ENCODE data around the gene FOLR2. TPM values are rescaled to one million over a fixed set of nuclear protein-coding genes. Genes with fewer than 3 reads are reported as not detected.

Gene FOLR2
- total RNA-seq, 2 donors from 2014 or later: not detected

- peaks cover 4 to 7% of the 10 kb centered on the region in 2 donors for H3K36me3 Mint-ChIP-seq (ENCODE audit: insufficient read depth in 2 of 2)
- H3K27ac Mint-ChIP-seq: no peak overlapping the region
- H3K4me1 Mint-ChIP-seq (ENCODE audit: low read depth): peaks cover 23% of the 10 kb centered on the region
- H3K9me3 Mint-ChIP-seq: no peaks in the 10 kb centered on the region
- ATAC-seq (replicated peaks in 1 of 2) (no peak), DNase-seq (no peak)
- H3K27me3 Mint-ChIP-seq (ENCODE audit: low read depth): peaks cover 23% of the 10 kb centered on the region
- no peak overlapping the region for H3K4me3 Mint-ChIP-seq
Measured at GRCh38 chr11:72220696-72221363, 4.2 kb downstream of the FOLR2 start.

DNA sequence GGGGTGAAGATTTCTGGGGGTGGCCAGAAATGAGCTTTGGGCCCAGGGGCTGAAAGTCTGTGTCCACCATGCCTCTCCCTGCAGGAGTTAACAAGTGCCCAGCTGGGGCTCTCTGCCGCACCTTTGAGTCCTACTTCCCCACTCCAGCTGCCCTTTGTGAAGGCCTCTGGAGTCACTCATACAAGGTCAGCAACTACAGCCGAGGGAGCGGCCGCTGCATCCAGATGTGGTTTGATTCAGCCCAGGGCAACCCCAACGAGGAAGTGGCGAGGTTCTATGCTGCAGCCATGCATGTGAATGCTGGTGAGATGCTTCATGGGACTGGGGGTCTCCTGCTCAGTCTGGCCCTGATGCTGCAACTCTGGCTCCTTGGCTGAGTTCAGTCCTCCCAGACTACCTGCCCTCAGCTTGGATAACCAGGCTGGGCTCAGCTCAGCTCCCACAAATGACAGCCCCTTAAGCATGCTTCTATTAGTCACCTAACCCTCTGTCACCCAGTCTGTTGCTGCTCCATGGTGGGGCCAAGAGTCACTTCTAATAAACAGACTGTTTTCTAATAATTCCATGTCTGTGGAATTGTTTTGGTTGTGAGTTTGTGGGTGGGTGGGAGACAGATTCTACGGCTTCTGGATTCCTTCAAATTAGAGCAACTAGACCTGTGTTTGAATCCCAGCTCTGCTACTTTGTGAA, 4.9 kb downstream of the FOLR2 start:
- H3K9me3 Mint-ChIP-seq: no peaks in the 10 kb centered on the region
- DNase-seq (no peak), ATAC-seq (replicated peaks in 1 of 2) (no peak)
- peaks cover 4 to 7% of the 10 kb centered on the region in 2 donors for H3K36me3 Mint-ChIP-seq (ENCODE audit: insufficient read depth in 2 of 2)
- H3K27ac Mint-ChIP-seq: no peak overlapping the region
- peaks cover 29% of the 10 kb centered on the region for H3K4me1 Mint-ChIP-seq (ENCODE audit: low read depth)
- no peak overlapping the region for H3K4me3 Mint-ChIP-seq
- peaks cover 19% of the 10 kb centered on the region for H3K27me3 Mint-ChIP-seq (ENCODE audit: low read depth)

DNA sequence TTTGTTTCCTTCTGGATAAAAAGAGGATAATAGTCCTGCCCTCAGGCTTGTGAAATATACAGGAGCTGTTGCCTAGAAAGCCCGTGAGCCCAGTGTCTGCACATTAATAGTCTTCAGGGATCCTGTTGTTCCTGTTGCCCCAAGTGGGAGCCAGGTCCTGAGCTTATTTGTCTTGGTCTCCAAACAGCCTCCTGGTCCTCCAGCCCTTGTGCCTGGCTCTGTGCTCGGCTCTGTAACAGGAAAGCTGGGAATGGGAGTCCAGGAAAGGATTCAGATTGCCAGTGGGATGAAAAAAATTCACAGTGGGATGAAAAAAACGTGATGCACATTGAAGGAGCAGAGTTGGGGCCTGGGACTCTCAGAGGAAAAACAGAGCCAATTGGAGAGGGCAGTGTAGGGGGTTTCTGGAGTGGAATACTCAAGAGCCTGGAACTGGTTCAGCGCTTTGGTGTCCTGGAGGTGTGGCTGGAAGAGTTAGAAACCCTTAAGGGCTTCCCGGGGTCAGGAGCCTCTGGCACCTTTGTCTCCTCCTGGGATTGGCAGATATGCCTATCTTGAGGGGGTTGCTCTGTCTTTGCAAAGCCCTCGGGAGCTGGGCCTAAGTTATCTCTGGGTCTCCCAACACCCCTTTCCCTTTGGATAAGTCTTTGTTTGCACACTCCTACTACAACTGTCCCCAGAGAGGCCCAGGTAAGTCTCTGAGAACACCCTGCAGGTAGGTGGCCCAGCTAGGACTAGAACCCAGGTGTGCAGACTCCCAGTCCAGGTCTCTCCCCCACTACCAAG, 5.7 kb downstream of the FOLR2 start:
- H3K9me3 Mint-ChIP-seq: no peaks in the 10 kb centered on the region
- no peak for ATAC-seq (replicated peaks in 1 of 2)
- peaks cover 4 to 7% of the 10 kb centered on the region in 2 donors for H3K36me3 Mint-ChIP-seq (ENCODE audit: insufficient read depth in 2 of 2)

DNA sequence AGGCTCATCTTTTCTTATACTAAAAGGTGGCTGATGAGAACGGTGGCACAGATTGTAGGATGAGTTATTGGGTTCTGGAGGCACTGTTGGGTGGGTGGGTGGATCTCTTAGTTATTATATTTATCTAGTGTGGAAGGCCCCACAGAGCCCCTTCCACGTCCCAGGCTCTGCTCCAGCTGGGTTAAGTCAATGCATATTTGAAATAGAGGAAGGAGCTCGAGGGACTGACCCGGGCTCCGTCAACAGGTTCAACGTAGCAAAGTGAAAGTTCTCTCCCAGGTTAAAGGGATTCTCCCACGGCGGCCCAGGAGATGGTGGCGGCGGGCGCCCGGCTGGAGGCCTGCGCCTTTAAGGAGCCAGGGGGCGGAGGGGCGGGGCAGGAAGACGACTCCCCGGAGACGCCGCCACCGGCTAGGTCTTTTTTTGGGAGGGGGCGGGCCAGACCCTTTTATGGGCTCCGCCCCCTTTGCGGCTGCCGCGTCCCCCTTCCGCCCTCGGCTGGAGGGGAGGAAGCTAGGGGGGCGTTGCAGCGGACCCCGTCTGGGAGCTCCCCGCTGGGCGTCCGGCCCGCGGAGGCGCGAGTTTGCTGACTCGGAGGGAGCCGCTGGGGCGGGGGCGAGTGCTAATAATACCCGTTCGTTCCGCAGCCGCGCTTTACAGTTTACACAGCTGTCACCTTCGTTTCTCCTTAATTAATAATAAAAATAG, 6.5 kb downstream of the FOLR2 start:
- H3K9me3 Mint-ChIP-seq: no peaks in the 10 kb centered on the region
- peak overlapping the region; percentile 93 to 98 for H3K4me3 Mint-ChIP-seq
- H3K36me3 Mint-ChIP-seq (ENCODE audit: insufficient read depth in 2 of 2): peaks cover 4 to 7% of the 10 kb centered on the region in 2 donors
- H3K4me1 Mint-ChIP-seq (ENCODE audit: low read depth): peaks cover 24% of the 10 kb centered on the region
- DNase-seq: peak; percentile 96 to 97
- H3K27me3 Mint-ChIP-seq (ENCODE audit: low read depth): peaks cover 8% of the 10 kb centered on the region
- peak overlapping the region; percentile 85 for H3K27ac Mint-ChIP-seq
- peak; percentile 78 to 84 for ATAC-seq (replicated peaks in 1 of 2)

More for the DNA sequence above, 5.7 kb downstream of the FOLR2 start:
- Mint-ChIP-seq H3K4me3 (peak overlapping the region; percentile 93 to 98), H3K27me3 (ENCODE audit: low read depth) (peaks cover 12% of the 10 kb centered on the region), H3K4me1 (ENCODE audit: low read depth) (peaks cover 29% of the 10 kb centered on the region), H3K27ac (peak overlapping the region; percentile 82)
- no peak for DNase-seq

DNA sequence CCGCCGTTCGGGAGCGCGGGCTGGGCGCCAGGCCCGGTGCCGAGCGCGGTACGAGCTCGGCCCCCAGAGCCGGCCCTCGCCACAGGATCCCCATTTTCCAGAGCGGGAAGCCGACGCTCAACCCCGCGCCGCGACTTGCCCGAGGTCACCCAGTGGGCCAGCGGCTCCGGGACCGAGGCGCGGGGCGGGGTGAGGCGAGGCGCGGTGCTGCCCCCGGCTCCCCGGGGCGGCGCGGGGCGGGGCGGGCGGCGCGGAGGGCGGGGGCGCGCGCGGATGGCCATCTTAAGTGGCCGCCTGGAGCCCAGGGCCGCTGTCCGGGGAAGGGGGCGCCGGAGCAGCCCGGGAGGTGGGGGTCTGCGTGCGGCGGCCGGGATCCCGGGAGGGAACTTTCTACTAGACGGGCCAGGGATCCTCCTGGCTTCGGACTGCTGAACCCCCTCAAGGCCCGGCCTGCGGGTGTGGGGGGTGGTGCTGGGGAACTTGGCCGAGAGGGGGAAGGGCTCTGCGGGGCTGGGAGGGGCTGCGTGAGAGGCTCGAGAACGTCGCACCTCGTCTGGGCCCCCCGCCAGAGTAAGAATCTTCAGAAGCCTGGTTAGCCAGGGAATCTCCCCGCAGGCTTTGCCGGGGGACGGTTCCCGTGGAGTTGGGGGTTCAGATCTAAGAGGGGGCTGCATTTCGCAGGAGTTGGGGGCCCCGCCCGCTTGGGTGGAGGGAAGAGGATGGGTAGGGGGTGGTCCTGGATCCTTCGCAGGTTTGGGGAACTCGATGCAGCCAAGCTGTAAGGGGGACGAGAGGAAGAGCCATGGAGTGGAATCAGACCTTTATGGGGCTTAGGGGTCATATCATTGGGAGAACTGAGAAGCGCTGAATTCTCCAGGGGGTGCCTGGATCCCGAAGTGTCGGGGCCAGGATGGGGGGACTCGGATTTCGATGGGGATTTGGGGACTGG, 7.3 kb downstream of the FOLR2 start:
- no peaks in the 10 kb centered on the region for H3K9me3 Mint-ChIP-seq
- no peaks in the 10 kb centered on the region for H3K27me3 Mint-ChIP-seq (ENCODE audit: low read depth)
- ATAC-seq (replicated peaks in 1 of 2): peak; percentile 75 to 76
- peak overlapping the region; percentile 93 to 98 for H3K4me3 Mint-ChIP-seq
- peak overlapping the region; percentile 92 for H3K27ac Mint-ChIP-seq
- peaks cover 24% of the 10 kb centered on the region for H3K4me1 Mint-ChIP-seq (ENCODE audit: low read depth)
- H3K36me3 Mint-ChIP-seq (ENCODE audit: insufficient read depth in 2 of 2): peaks cover 4 to 7% of the 10 kb centered on the region in 2 donors
- DNase-seq: peak; percentile 79 to 85

DNA sequence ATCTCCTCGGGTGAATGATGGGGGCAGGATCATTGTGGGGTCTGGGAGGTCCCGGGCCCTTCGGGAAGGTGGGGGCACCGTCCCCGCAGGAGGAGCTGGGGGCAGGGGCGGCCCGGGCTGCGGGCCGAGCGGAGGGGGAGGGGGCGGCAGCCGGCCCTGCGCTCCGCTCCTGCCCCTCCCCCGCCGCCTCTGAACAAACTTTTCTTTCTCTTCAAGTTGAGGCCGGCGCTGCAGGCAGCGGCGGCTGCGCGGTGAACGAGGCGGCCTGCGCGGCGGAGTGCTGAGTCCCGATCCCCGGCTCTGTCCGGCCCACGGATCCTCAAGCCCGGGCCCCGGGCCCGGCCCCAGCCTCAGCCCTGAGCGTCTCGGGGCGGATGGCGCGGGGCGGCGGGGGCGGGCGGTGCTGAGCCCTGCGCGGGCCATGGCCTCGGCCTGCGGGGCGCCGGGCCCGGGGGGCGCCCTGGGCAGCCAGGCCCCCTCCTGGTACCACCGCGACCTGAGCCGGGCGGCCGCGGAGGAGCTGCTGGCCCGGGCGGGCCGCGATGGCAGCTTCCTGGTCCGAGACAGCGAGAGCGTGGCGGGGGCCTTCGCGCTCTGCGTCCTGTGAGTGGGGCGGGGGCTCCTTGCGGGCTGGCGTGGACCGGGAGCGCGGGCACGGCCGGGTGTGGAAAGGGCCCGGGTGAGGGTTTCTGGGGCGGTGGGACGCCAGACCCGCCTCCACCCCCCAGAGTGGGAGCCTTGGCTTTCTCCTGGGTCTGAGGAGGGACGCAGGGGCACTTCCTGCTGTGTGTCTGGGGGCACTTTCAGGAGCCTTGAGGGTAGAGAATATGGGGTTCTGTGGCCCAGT, 8.2 kb downstream of the FOLR2 start, which contains the start of gene INPPL1:
INPPL1 (plus strand) TSS at position 204 of the 847 bp plus-strand sequence; CDS start at position 422, 218 bp downstream.
- Mint-ChIP-seq H3K4me3 (peak within 1 kb of the TSS; percentile 93 to 98), H3K36me3 (ENCODE audit: insufficient read depth in 2 of 2) (peaks cover 6 to 9% of the 10 kb centered on the region in 2 donors)
- peak; percentile 54 to 56 for DNase-seq

GRCh38 chr11:72225411-72225951, 8.9 kb downstream of the FOLR2 start:
- H3K4me1 Mint-ChIP-seq (ENCODE audit: low read depth): peaks cover 24% of the 10 kb centered on the region
- peaks cover 6 to 12% of the 10 kb centered on the region in 2 donors for H3K36me3 Mint-ChIP-seq (ENCODE audit: insufficient read depth in 2 of 2)
- peak overlapping the region; percentile 90 to 96 for H3K4me3 Mint-ChIP-seq
- DNase-seq (peak; percentile 55 to 56), ATAC-seq (replicated peaks in 1 of 2) (peak; percentile 35 to 48)
- peak overlapping the region; percentile 72 for H3K27ac Mint-ChIP-seq
- H3K9me3 Mint-ChIP-seq: no peaks in the 10 kb centered on the region
- H3K27me3 Mint-ChIP-seq (ENCODE audit: low read depth): no peaks in the 10 kb centered on the region

More for the DNA sequence above, 8.2 kb downstream of the FOLR2 start, which contains the start of gene INPPL1:
- Mint-ChIP-seq H3K4me1 (ENCODE audit: low read depth) (peaks cover 24% of the 10 kb centered on the region), H3K27me3 (ENCODE audit: low read depth) (no peaks in the 10 kb centered on the region), H3K9me3 (no peaks in the 10 kb centered on the region), H3K27ac (peak within 1 kb of the TSS; percentile 92)
- ATAC-seq (replicated peaks in 1 of 2): peak in 1 of 2 donors; percentile 12

GRCh38 chr11:72226701-72227100, 10.1 kb downstream of the FOLR2 start:
- Mint-ChIP-seq H3K36me3 (ENCODE audit: insufficient read depth in 2 of 2) (peaks cover 6 to 12% of the 10 kb centered on the region in 2 donors), H3K27ac (no peak overlapping the region), H3K27me3 (ENCODE audit: low read depth) (no peaks in the 10 kb centered on the region), H3K9me3 (no peaks in the 10 kb centered on the region), H3K4me1 (ENCODE audit: low read depth) (peaks cover 24% of the 10 kb centered on the region), H3K4me3 (no peak overlapping the region)
- DNase-seq (no peak), ATAC-seq (replicated peaks in 1 of 2) (no peak)

- H3K9me3 Mint-ChIP-seq: no peaks in the 10 kb centered on the region
- H3K27me3 Mint-ChIP-seq (ENCODE audit: low read depth): no peaks in the 10 kb centered on the region
- DNase-seq: no peak
- no peak for ATAC-seq (replicated peaks in 1 of 2)
- no peak overlapping the region for H3K27ac Mint-ChIP-seq
- H3K4me3 Mint-ChIP-seq: no peak overlapping the region
- peaks cover 18% of the 10 kb centered on the region for H3K4me1 Mint-ChIP-seq (ENCODE audit: low read depth)
- H3K36me3 Mint-ChIP-seq (ENCODE audit: insufficient read depth in 2 of 2): peaks cover 6 to 12% of the 10 kb centered on the region in 2 donors
Measured at GRCh38 chr11:72227316-72228228, 11.0 kb downstream of the FOLR2 start.

DNA sequence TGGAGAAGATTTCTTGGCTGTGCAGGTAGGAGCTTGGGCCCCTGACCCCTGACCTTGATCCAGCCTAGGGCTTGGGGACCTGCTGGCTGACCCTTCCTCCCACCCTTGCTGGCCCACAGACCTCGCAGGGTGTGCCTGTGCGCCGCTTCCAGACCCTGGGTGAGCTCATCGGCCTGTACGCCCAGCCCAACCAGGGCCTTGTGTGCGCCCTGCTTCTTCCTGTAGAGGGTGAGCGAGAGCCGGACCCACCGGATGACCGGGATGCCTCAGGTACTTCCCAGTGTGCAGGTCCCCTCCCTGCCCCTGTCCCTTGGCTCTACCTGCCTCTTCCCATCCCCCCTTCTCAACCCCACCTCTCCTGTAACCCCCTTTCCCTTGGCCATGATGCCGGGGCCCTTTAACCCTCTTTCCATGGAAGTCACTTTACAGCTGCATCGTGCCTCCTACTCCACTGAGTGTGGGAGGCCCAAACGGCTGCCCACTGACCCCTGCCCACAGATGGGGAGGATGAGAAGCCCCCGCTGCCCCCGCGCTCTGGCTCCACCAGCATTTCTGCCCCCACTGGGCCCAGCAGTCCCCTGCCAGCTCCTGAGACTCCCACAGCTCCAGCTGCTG, 11.7 kb downstream of the FOLR2 start:
- no peak overlapping the region for H3K4me3 Mint-ChIP-seq
- DNase-seq (no peak), ATAC-seq (replicated peaks in 1 of 2) (no peak)
- H3K36me3 Mint-ChIP-seq (ENCODE audit: insufficient read depth in 2 of 2): peaks cover 6 to 11% of the 10 kb centered on the region in 2 donors
- peaks cover 14% of the 10 kb centered on the region for H3K4me1 Mint-ChIP-seq (ENCODE audit: low read depth)
- H3K9me3 Mint-ChIP-seq: no peaks in the 10 kb centered on the region
- H3K27ac Mint-ChIP-seq: no peak overlapping the region
- H3K27me3 Mint-ChIP-seq (ENCODE audit: low read depth): no peaks in the 10 kb centered on the region
